Loucy (cell line): ENCODE data around the gene ATP10A.

ENCODE experiments used
- H2AFZ ChIP-seq: fragments of 200-600 bp; sonication (generic); 2 replicates; pipeline ENCODE4 v1.6.0; 2016; ENCODE audit warnings: antibody characterized with exemption, mild to moderate bottlenecking, low read length, moderate library complexity
- H3F3A ChIP-seq: fragments of 200-600 bp; 2 replicates; pipeline ENCODE4 v1.6.0; 2016; ENCODE audit warnings: antibody characterized with exemption, low read depth, mild to moderate bottlenecking
- H3K27me3 ChIP-seq: fragments of 200-600 bp; sonication (generic); 2 replicates; pipeline ENCODE4 v1.6.1; 2014; ENCODE audit warnings: low read length, mild to moderate bottlenecking; ENCODE audit not compliant: insufficient read depth, poor library complexity, severe bottlenecking
- H3K36me3 ChIP-seq: fragments of 200-600 bp; sonication (generic); 2 replicates; pipeline ENCODE4 v1.6.1; 2016; ENCODE audit warnings: low read length; ENCODE audit not compliant: insufficient read depth
- H3K4me1 ChIP-seq: fragments of 200-600 bp; sonication (generic); 2 replicates; pipeline ENCODE4 v1.5.1; 2014; ENCODE audit warnings: low read length, mild to moderate bottlenecking; ENCODE audit not compliant: insufficient read depth, poor library complexity, severe bottlenecking
- H3K4me2 ChIP-seq: fragments of 200-600 bp; sonication (generic); 2 replicates; pipeline ENCODE4 v1.6.0; 2014; ENCODE audit warnings: antibody characterized with exemption, low read length, low read depth, mild to moderate bottlenecking; ENCODE audit not compliant: poor library complexity, severe bottlenecking
- H3K4me3 ChIP-seq: fragments of 200-600 bp; sonication (generic); 2 replicates; pipeline ENCODE4 v1.5.1; 2014; ENCODE audit warnings: low read length, mild to moderate bottlenecking, mixed read lengths; ENCODE audit not compliant: poor library complexity, severe bottlenecking
- H3K79me2 ChIP-seq: fragments of 200-600 bp; sonication (generic); 2 replicates; pipeline ENCODE4 v1.6.1; 2014; ENCODE audit warnings: low read length; ENCODE audit not compliant: insufficient read depth
- H3K9ac ChIP-seq: fragments of 200-600 bp; sonication (generic); 2 replicates; pipeline ENCODE4 v1.6.0; 2014; ENCODE audit warnings: mild to moderate bottlenecking, low read depth, low read length, moderate library complexity; ENCODE audit not compliant: poor library complexity, severe bottlenecking
- H3K9me2 ChIP-seq: fragments of 200-600 bp; sonication (generic); replicated peaks from 2 replicates; pipeline ENCODE4 v1.6.1; 2016; ENCODE audit warnings: low read depth, low read length, mixed read lengths
- H3K9me3 ChIP-seq: fragments of 200-600 bp; sonication (generic); 2 replicates; pipeline ENCODE4 v1.6.1; 2014; ENCODE audit warnings: mild to moderate bottlenecking, antibody characterized with exemption, low read length, low read depth; ENCODE audit not compliant: insufficient read depth
- H4K20me1 ChIP-seq: fragments of 200-600 bp; sonication (generic); 2 replicates; pipeline ENCODE4 v1.6.0; 2014; ENCODE audit warnings: antibody characterized with exemption, low read length, mild to moderate bottlenecking; ENCODE audit not compliant: insufficient read depth, poor library complexity, severe bottlenecking
- EZH2phosphoT487 ChIP-seq: fragments of 200-600 bp; IDR thresholded peaks from 2 replicates; pipeline ENCODE4 v1.6.1; 2018; ENCODE audit warnings: antibody characterized with exemption, mild to moderate bottlenecking, moderate library complexity, borderline replicate concordance
- TF ChIP-seq, protein P1 (sequence below): fragments of 200-600 bp; sonication (generic); conservative IDR thresholded peaks from 2 replicates; pipeline ENCODE4 v1.5.1; 2014; ENCODE audit warnings: mild to moderate bottlenecking, antibody characterized with exemption, low read length

The ATP10A gene

DNA sequence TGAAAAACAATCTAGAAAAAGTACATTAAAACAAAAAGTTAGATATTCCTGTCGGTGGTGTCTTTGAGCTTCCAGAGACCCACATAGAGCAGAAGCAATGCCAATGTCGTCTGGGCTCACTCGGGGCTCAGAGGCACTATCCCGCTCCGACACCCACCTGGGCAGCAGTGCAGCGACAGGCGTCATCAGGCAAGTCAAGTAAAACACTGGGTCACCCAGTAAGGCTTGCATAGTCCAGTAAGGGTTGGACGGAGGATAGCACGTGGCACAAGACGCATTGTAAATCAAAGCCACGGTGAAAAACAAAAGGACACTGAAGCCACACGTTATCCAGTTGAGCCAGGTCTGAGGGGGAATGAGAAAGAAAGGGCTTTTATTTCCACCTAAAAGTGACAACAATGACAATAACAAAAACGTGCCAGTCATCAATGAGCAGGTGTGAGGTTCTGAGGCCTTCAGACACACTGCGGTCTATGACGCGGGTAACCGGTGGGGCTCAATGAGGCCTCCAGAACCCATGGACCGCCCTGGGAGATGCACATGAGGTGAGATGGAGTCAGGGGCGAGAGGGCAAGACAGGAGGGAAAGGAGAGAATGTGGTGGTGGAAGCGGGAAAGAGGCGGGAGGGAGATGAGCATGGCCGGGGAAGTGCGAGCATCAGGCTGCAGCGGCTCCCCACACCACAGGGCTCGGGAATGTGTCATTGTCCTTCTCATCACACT is 183.0 kb downstream of the ATP10A start:
- H3K9me3 ChIP-seq: peaks cover 12% of the 10 kb centered on the region; the same call in 1 of the 2 replicates
- no peak overlapping the region for H3K4me3 ChIP-seq
- H3F3A ChIP-seq: no peaks in the 10 kb centered on the region
- no peaks in the 10 kb centered on the region for H3K9me2 ChIP-seq
- H3K9ac ChIP-seq: no peak overlapping the region
- no peak overlapping the region for H3K4me2 ChIP-seq
- no peaks in the 10 kb centered on the region for H3K36me3 ChIP-seq
- no peaks in the 10 kb centered on the region for H3K27me3 ChIP-seq
- TF ChIP-seq, protein P1, sequence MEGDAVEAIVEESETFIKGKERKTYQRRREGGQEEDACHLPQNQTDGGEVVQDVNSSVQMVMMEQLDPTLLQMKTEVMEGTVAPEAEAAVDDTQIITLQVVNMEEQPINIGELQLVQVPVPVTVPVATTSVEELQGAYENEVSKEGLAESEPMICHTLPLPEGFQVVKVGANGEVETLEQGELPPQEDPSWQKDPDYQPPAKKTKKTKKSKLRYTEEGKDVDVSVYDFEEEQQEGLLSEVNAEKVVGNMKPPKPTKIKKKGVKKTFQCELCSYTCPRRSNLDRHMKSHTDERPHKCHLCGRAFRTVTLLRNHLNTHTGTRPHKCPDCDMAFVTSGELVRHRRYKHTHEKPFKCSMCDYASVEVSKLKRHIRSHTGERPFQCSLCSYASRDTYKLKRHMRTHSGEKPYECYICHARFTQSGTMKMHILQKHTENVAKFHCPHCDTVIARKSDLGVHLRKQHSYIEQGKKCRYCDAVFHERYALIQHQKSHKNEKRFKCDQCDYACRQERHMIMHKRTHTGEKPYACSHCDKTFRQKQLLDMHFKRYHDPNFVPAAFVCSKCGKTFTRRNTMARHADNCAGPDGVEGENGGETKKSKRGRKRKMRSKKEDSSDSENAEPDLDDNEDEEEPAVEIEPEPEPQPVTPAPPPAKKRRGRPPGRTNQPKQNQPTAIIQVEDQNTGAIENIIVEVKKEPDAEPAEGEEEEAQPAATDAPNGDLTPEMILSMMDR: no peak
- TF ChIP-seq EZH2phosphoT487: no peak
- H2AFZ ChIP-seq: no peak overlapping the region
- H4K20me1 ChIP-seq: no peaks in the 10 kb centered on the region
- no peaks in the 10 kb centered on the region for H3K79me2 ChIP-seq
- H3K4me1 ChIP-seq: no peaks in the 10 kb centered on the region

DNA sequence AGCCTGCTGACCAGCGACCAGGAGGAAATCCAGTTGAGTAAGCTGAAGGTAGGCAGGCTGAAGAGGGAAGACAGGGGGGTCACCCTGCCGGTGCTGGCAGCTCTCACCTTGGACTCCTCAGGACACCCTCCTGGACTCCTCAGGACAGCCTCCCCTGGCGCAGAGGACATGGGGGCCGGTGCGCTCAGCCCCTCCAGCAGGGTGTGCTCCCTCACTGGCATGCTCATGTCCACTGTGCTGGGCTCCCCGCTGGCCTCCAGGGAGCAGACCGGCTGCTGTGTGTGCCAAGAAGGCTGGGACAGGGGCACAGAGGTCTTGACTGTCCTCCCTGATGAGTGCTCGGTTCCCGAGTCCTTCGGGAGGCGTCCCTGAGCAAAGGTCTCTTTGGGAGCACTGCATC is 183.6 kb downstream of the ATP10A start:
- Histone ChIP-seq H3F3A (no peaks in the 10 kb centered on the region), H4K20me1 (no peaks in the 10 kb centered on the region), H3K4me3 (no peak overlapping the region), H3K79me2 (no peaks in the 10 kb centered on the region), H3K9me3 (peaks cover 12% of the 10 kb centered on the region; the same call in 1 of the 2 replicates), H3K9me2 (no peaks in the 10 kb centered on the region), H3K9ac (no peak overlapping the region), H3K27me3 (no peaks in the 10 kb centered on the region), H3K4me1 (no peaks in the 10 kb centered on the region), H2AFZ (no peak overlapping the region), H3K4me2 (no peak overlapping the region), H3K36me3 (no peaks in the 10 kb centered on the region)
- TF ChIP-seq, protein P1: no peak
- no peak for TF ChIP-seq EZH2phosphoT487

DNA sequence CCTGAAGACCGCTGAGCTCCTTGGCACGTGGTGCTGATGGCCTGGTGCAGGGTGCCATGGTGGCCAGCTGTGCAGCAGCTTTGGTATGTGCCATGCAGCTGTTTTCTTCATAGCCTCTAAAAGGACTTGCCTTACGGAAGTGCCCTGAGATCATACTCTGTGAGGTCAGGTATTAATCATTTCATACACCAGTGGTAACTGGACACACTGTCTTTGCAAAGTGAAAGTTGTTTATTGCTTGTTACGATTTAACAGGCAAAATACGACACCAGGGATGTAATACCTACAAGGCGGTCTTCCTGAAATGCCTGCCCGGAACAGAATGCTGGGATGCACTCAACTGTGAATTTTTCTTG is 184.6 kb downstream of the ATP10A start:
- Histone ChIP-seq H3K4me2 (no peak overlapping the region), H3K9me3 (peaks cover 12% of the 10 kb centered on the region; the same call in 1 of the 2 replicates), H3K79me2 (no peaks in the 10 kb centered on the region), H3K4me3 (no peak overlapping the region), H3K36me3 (no peaks in the 10 kb centered on the region), H3K27me3 (no peaks in the 10 kb centered on the region), H3K4me1 (no peaks in the 10 kb centered on the region), H3K9me2 (no peaks in the 10 kb centered on the region), H3F3A (no peaks in the 10 kb centered on the region), H2AFZ (no peak overlapping the region), H3K9ac (no peak overlapping the region), H4K20me1 (no peaks in the 10 kb centered on the region)
- TF ChIP-seq, protein P1: no peak
- no peak for TF ChIP-seq EZH2phosphoT487
